ENCODE measurements around the gene FOSL2.

Gene FOSL2

GRCh38 chr2:28445448-28446258 is 53.0 kb downstream of the FOSL2 start:
- TF ChIP-seq CTCF (IDR thresholded peaks at IDR 0.05; ENCODE audit: insufficient read depth, low read depth, low read length, missing control alignments) = no peak
- DNase-seq (ENCODE audit: low read depth) = no peak
- no peak overlapping the region for H3K4me3 ChIP-seq (ENCODE audit: low read depth, low read length)

GRCh38 chr2:28446531-28446930 is 53.9 kb downstream of the FOSL2 start:
- no peak overlapping the region for H3K4me3 ChIP-seq (ENCODE audit: low read depth, low read length)
- DNase-seq (ENCODE audit: low read depth) = no peak
- no peak for TF ChIP-seq CTCF (IDR thresholded peaks at IDR 0.05; ENCODE audit: insufficient read depth, low read depth, low read length, missing control alignments)

- no peak for DNase-seq (ENCODE audit: low read depth)
- no peak overlapping the region for H3K4me3 ChIP-seq (ENCODE audit: low read depth, low read length)
- no peak for TF ChIP-seq CTCF (IDR thresholded peaks at IDR 0.05; ENCODE audit: insufficient read depth, low read depth, low read length, missing control alignments)
These were observed 54.4 kb downstream of the FOSL2 start for GRCh38 chr2:28447086-28447485.

- no peak for TF ChIP-seq CTCF (IDR thresholded peaks at IDR 0.05; ENCODE audit: insufficient read depth, low read depth, low read length, missing control alignments)
- no peak for DNase-seq (ENCODE audit: low read depth)
- H3K4me3 ChIP-seq (ENCODE audit: low read depth, low read length) = no peak overlapping the region
These were observed 55.5 kb downstream of the FOSL2 start for GRCh38 chr2:28447943-28448792.

- no peak for DNase-seq (ENCODE audit: low read depth)
- TF ChIP-seq CTCF (IDR thresholded peaks at IDR 0.05; ENCODE audit: insufficient read depth, low read depth, low read length, missing control alignments) = no peak
These were observed 56.1 kb downstream of the FOSL2 start for GRCh38 chr2:28448793-28449100.

GRCh38 chr2:28449126-28449487 is 56.4 kb downstream of the FOSL2 start:
- DNase-seq (ENCODE audit: low read depth) = no peak
- TF ChIP-seq CTCF (IDR thresholded peaks at IDR 0.05; ENCODE audit: insufficient read depth, low read depth, low read length, missing control alignments) = no peak
- H3K4me3 ChIP-seq (ENCODE audit: low read depth, low read length) = no peak overlapping the region

More at GRCh38 chr2:28448793-28449100, 56.1 kb downstream of the FOSL2 start:
- H3K4me3 ChIP-seq (ENCODE audit: low read depth, low read length) = no peak overlapping the region
